ENCODE data around the gene FABP3. TPM values are rescaled to one million over a fixed set of nuclear protein-coding genes. Genes with fewer than 3 reads are reported as not detected.

The FABP3 gene
- total and polyA plus RNA-seq, 2 of the 13 experiments (the other 11 are each of a cell fraction or from before 2014, with no cell fraction given) = 0.21 to 0.24 TPM

DNA sequence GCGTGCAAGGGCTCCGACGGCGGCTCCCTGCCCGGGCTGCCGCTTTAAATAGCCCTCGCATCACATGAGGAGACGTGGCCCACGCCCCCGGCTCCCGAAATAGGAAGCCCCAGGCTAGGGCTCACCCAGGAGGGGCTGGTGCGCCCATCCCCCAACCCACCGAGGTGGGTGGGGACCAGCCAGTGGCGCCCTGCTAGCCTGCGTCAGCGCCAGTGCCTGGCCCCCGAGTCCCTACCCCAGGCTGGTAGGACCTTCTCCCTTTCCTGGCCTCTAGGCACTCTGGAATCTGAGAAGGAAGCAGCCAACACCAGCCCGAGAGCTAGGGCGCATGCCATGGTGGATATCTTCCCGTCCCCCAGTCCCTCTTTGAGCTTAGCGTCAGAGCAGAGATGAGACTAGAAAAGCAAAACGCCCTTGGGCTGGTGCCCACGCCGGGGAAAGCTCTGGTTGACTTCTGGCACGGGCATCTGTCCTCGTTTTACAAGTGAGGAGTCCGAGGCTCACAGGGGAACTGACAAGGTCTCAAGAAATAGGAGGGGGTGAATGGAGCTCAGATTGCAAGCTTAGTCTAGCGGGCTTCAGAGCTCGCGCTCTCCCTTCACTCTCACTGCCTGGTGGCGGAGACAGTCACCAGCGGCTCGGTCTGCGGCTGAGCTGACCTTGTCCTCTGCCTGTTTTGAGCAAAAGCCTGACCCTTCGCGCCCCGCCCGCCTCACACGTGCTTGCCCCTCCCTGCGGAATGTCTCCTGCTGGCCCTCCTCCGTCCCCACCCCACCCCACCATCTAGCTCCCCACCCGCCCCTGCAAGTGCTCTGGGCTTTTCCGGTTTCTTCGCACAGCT lies at the start of gene FABP3 (continued):
- TF ChIP-seq MXI1 (IDR thresholded peaks at IDR 0.05; ENCODE audit: borderline replicate concordance, low read depth, low read length) (no peak), RXRA (CRISPR knock-in tag; IDR thresholded peaks at IDR 0.05) (0 out of 2 replicates have a peak, but pooled peaks have one; percentile 18), KDM5B (CRISPR knock-in tag; IDR thresholded peaks at IDR 0.05; ENCODE audit: borderline replicate concordance) (no peak), CC2D1A (CRISPR knock-in tag; IDR thresholded peaks at IDR 0.05) (no peak), TBP (CRISPR knock-in tag; IDR thresholded peaks at IDR 0.05) (no peak), POLR2A (IDR thresholded peaks at IDR 0.05; ENCODE audit: insufficient read depth in 1 of 2, low read depth in 2 of 2, low read length in 2 of 2) (peak in 1 of 2 experiments; percentile 65; a peak in 2 of 4 replicates), U2AF2 (IDR thresholded peaks at IDR 0.05; ENCODE audit: low read depth, low read length) (no peak), ZNF557 (CRISPR knock-in tag; IDR thresholded peaks at IDR 0.05) (no peak), ZNF234 (CRISPR knock-in tag; conservative IDR thresholded peaks at IDR 0.05) (no peak), ATM (IDR thresholded peaks at IDR 0.05; ENCODE audit: borderline replicate concordance) (no peak), ZBTB20 (CRISPR knock-in tag; IDR thresholded peaks at IDR 0.05; ENCODE audit: borderline replicate concordance, low read depth) (no peak), NCOA1 (CRISPR knock-in tag; IDR thresholded peaks at IDR 0.05) (no peak), ZNF496 (CRISPR knock-in tag; IDR thresholded peaks at IDR 0.05; ENCODE audit: insufficient replicate concordance) (no peak), HOXA9 (CRISPR knock-in tag; IDR thresholded peaks at IDR 0.05; ENCODE audit: borderline replicate concordance) (no peak), ZNF598 (CRISPR knock-in tag; IDR thresholded peaks at IDR 0.05; ENCODE audit: borderline replicate concordance) (no peak), ZNF614 (CRISPR knock-in tag; IDR thresholded peaks at IDR 0.05; ENCODE audit: borderline replicate concordance) (no peak), XRCC5 (optimal IDR thresholded peaks at IDR 0.05; ENCODE audit: low read length) (no peak), ZNF724P (CRISPR knock-in tag; IDR thresholded peaks at IDR 0.05; ENCODE audit: borderline replicate concordance) (no peak), ZNF367 (CRISPR knock-in tag; IDR thresholded peaks at IDR 0.05; ENCODE audit: borderline replicate concordance) (no peak), ZNF577 (CRISPR knock-in tag; IDR thresholded peaks at IDR 0.05; ENCODE audit: borderline replicate concordance, low read depth) (no peak)
- TF ChIP-seq, protein P1, sequence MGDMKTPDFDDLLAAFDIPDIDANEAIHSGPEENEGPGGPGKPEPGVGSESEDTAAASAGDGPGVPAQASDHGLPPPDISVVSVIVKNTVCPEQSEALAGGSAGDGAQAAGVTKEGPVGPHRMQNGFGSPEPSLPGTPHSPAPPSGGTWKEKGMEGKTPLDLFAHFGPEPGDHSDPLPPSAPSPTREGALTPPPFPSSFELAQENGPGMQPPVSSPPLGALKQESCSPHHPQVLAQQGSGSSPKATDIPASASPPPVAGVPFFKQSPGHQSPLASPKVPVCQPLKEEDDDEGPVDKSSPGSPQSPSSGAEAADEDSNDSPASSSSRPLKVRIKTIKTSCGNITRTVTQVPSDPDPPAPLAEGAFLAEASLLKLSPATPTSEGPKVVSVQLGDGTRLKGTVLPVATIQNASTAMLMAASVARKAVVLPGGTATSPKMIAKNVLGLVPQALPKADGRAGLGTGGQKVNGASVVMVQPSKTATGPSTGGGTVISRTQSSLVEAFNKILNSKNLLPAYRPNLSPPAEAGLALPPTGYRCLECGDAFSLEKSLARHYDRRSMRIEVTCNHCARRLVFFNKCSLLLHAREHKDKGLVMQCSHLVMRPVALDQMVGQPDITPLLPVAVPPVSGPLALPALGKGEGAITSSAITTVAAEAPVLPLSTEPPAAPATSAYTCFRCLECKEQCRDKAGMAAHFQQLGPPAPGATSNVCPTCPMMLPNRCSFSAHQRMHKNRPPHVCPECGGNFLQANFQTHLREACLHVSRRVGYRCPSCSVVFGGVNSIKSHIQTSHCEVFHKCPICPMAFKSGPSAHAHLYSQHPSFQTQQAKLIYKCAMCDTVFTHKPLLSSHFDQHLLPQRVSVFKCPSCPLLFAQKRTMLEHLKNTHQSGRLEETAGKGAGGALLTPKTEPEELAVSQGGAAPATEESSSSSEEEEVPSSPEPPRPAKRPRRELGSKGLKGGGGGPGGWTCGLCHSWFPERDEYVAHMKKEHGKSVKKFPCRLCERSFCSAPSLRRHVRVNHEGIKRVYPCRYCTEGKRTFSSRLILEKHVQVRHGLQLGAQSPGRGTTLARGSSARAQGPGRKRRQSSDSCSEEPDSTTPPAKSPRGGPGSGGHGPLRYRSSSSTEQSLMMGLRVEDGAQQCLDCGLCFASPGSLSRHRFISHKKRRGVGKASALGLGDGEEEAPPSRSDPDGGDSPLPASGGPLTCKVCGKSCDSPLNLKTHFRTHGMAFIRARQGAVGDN (CRISPR knock-in tag; IDR thresholded peaks at IDR 0.05) = peak; percentile 87
- TF ChIP-seq, protein P2, sequence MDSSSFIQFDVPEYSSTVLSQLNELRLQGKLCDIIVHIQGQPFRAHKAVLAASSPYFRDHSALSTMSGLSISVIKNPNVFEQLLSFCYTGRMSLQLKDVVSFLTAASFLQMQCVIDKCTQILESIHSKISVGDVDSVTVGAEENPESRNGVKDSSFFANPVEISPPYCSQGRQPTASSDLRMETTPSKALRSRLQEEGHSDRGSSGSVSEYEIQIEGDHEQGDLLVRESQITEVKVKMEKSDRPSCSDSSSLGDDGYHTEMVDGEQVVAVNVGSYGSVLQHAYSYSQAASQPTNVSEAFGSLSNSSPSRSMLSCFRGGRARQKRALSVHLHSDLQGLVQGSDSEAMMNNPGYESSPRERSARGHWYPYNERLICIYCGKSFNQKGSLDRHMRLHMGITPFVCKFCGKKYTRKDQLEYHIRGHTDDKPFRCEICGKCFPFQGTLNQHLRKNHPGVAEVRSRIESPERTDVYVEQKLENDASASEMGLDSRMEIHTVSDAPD (CRISPR knock-in tag; IDR thresholded peaks at IDR 0.05) = no peak
- TF ChIP-seq, protein P3, sequence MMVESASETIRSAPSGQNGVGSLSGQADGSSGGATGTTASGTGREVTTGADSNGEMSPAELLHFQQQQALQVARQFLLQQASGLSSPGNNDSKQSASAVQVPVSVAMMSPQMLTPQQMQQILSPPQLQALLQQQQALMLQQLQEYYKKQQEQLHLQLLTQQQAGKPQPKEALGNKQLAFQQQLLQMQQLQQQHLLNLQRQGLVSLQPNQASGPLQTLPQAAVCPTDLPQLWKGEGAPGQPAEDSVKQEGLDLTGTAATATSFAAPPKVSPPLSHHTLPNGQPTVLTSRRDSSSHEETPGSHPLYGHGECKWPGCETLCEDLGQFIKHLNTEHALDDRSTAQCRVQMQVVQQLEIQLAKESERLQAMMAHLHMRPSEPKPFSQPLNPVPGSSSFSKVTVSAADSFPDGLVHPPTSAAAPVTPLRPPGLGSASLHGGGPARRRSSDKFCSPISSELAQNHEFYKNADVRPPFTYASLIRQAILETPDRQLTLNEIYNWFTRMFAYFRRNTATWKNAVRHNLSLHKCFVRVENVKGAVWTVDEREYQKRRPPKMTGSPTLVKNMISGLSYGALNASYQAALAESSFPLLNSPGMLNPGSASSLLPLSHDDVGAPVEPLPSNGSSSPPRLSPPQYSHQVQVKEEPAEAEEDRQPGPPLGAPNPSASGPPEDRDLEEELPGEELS (CRISPR knock-in tag; IDR thresholded peaks at IDR 0.05) = peak; percentile 39; the same call in 1 of the 2 replicates
